HG02973 (cell line): ENCODE results near the gene ING3.

Experiments
- ATAC-seq: cut with Tn5 transposase; IDR thresholded peaks from one replicate; pipeline ENCODE4 v1.9.1; 2021; ENCODE audit warnings: moderate library complexity; ENCODE audit not compliant: unreplicated experiment

ING3 gene

GRCh38 chr7:121023683-121024511 lies 73.3 kb downstream of the ING3 start:
- ATAC-seq: no peak

DNA sequence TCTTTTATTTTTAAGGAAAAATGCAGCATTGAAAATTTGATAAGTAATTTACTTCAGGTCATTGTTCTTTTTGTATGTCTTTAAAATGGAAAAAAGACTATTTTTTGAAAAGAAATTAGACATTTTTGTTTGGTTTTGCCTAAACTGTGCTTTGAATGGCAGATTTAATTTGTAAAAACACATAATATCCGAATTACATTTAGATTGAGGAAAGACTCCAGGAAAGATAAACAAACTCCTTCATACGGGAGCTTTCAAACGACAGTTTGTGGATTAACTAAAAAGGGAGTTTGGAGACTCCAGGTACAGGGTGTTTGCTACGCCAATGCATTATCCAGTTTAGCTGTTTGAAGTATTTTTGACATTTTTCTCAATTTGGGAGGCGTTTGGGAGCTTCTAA lies 74.0 kb downstream of the ING3 start:
- no peak for ATAC-seq

GRCh38 chr7:121026159-121026558 lies 75.6 kb downstream of the ING3 start:
- ATAC-seq: no peak

- ATAC-seq: no peak
Measured at GRCh38 chr7:121026577-121027111, 76.1 kb downstream of the ING3 start.
